H1 (cell line): Measurements from ENCODE around the gene SSR1. TPM values are rescaled to one million over a fixed set of nuclear protein-coding genes. Genes with fewer than 3 reads are reported as not detected.

Experiments
- CTCF ChIA-PET: fragments of 300-600 bp; sonication (Branson Sonifier 250); formaldehyde crosslinking; loops from one replicate; lab custom pipeline; 2021; ENCODE audit not compliant: partially characterized antibody; lab: Charles Lee
- POLR2A ChIA-PET: fragments of 300-600 bp; sonication (Branson Sonifier 250); formaldehyde crosslinking; loops from one replicate; lab custom pipeline; 2021; ENCODE audit warnings: inconsistent platforms; ENCODE audit not compliant: partially characterized antibody; lab: Charles Lee
- DNase-seq, 2 experiments: peaks; one replicate each; pipeline versions ENCODE4 v3.0.0 to v3.0.0-alpha.2; 2010 to 2022; ENCODE audit warnings: low spot score in 2 of 2, low read depth in 1 of 2, mixed read lengths in 1 of 2
- FAIRE-seq: peaks from 2 replicates; lab custom pipeline; 2011; peaks lifted over from hg19 to GRCh38; lab: Jason Lieb, UNC
- H2AFZ ChIP-seq: 2 replicates; pipeline ENCODE4 v1.8.1; 2012; ENCODE audit warnings: low read length, inconsistent platforms
- H2AK5ac ChIP-seq: 2 replicates; pipeline ENCODE4 v1.6.1; 2013; ENCODE audit warnings: low read depth, low read length
- H2BK120ac ChIP-seq: replicated peaks from 2 replicates; pipeline ENCODE3; 2013; ENCODE audit warnings: low read depth, low read length, inconsistent platforms
- H2BK12ac ChIP-seq: 2 replicates; pipeline ENCODE4 v1.6.1; 2013; ENCODE audit warnings: low read depth, low read length
- H2BK15ac ChIP-seq: 2 replicates; pipeline ENCODE4 v1.6.1; 2013; ENCODE audit warnings: low read length
- H2BK20ac ChIP-seq: 2 replicates; pipeline ENCODE4 v1.6.1; 2013; ENCODE audit warnings: low read length
- H2BK5ac ChIP-seq: 2 replicates; pipeline ENCODE4 v1.6.1; 2013; ENCODE audit warnings: low read depth, low read length
- H3K14ac ChIP-seq: 2 replicates; pipeline ENCODE4 v1.6.1; 2013; ENCODE audit warnings: inconsistent platforms; ENCODE audit not compliant: insufficient read length
- H3K18ac ChIP-seq: 2 replicates; pipeline ENCODE4 v1.6.1; 2013; ENCODE audit warnings: low read length; ENCODE audit errors: extremely low read depth
- H3K23ac ChIP-seq: 2 replicates; pipeline ENCODE4 v1.6.1; 2013; ENCODE audit warnings: inconsistent platforms; ENCODE audit not compliant: insufficient read length
- H3K23me2 ChIP-seq: 2 replicates; pipeline ENCODE4 v1.6.1; 2013; ENCODE audit warnings: low read depth, low read length
- H3K27ac ChIP-seq: 2 replicates; pipeline ENCODE4 v1.6.1; 2011; ENCODE audit warnings: low read depth, low read length, inconsistent platforms
- H3K27me3 ChIP-seq, 4 experiments: replicated peaks in 1 of 4; 1 replicate in 1 of 4; 2 replicates in 3 of 4; pipeline versions ENCODE4 v1.6.1 to v1.8.1; 2011 to 2013; ENCODE audit warnings: low read length in 3 of 4, mild to moderate bottlenecking in 3 of 4, inconsistent platforms in 2 of 4, mixed read lengths in 2 of 4, moderate library complexity in 1 of 4; ENCODE audit not compliant: control insufficient read depth in 3 of 4, insufficient read depth in 3 of 4; ENCODE audit errors: extremely low read depth in 1 of 4
- H3K36me3 ChIP-seq, 4 experiments: 2 replicates each; pipeline versions ENCODE4 v1.6.1 to v1.8.1; 2011 to 2013; ENCODE audit warnings: mild to moderate bottlenecking in 4 of 4, low read length in 3 of 4, moderate library complexity in 2 of 4, control low read depth in 1 of 4, inconsistent platforms in 1 of 4; ENCODE audit not compliant: insufficient read depth in 4 of 4, control insufficient read depth in 2 of 4
- H3K4ac ChIP-seq: replicated peaks from 2 replicates; pipeline ENCODE3; 2013; ENCODE audit warnings: low read length, low read depth, mixed read lengths, inconsistent platforms; ENCODE audit not compliant: insufficient read length
- H3K4me1 ChIP-seq, 4 experiments: replicated peaks in 1 of 4; 1 replicate in 1 of 4; 2 replicates in 3 of 4; pipeline versions ENCODE4 v1.6.1 to v1.8.1; 2011 to 2013; ENCODE audit warnings: low read length in 3 of 4, inconsistent platforms in 2 of 4, mixed read lengths in 1 of 4; ENCODE audit not compliant: insufficient read depth in 4 of 4, control insufficient read depth in 3 of 4
- H3K4me2 ChIP-seq, 2 experiments: 2 replicates each; pipeline versions ENCODE4 v1.6.1 to v1.8.1; 2011 to 2013; ENCODE audit warnings: low read depth in 2 of 2, low read length in 2 of 2, control low read depth in 1 of 2, inconsistent platforms in 1 of 2, mild to moderate bottlenecking in 1 of 2; ENCODE audit not compliant: insufficient read depth in 1 of 2
- H3K4me3 ChIP-seq, 4 experiments: fragments of 200-600, 300-600 bp in 1 of 4; sonication (generic), shearing (Covaris generic), sonication (Bioruptor Twin) in 1 of 4; 2 replicates each; pipeline versions ENCODE4 v1.5.1 to v1.8.1; 2011 to 2016; ENCODE audit warnings: low read length in 4 of 4, low read depth in 3 of 4, control low read depth in 2 of 4, inconsistent platforms in 2 of 4, mild to moderate bottlenecking in 2 of 4, mixed read lengths in 1 of 4, moderate library complexity in 1 of 4; ENCODE audit not compliant: insufficient read depth in 2 of 4; ENCODE audit errors: extremely low read depth in 1 of 4
- H3K56ac ChIP-seq: replicated peaks from 2 replicates; pipeline ENCODE3; 2013; ENCODE audit warnings: low read depth, mild to moderate bottlenecking, mixed read lengths, low read length, inconsistent platforms; ENCODE audit not compliant: insufficient read length
- H3K79me1 ChIP-seq: 2 replicates; pipeline ENCODE4 v1.6.1; 2013; ENCODE audit warnings: low read depth, low read length, control low read depth
- H3K79me2 ChIP-seq, 2 experiments: 2 replicates each; pipeline versions ENCODE4 v1.6.1 to v1.8.1; 2012 to 2013; ENCODE audit warnings: low read length in 2 of 2, mild to moderate bottlenecking in 2 of 2, inconsistent platforms in 1 of 2; ENCODE audit not compliant: insufficient read depth in 2 of 2, control insufficient read depth in 1 of 2
- H3K9ac ChIP-seq, 4 experiments: replicated peaks in 1 of 4; 1 replicate in 1 of 4; 2 replicates in 3 of 4; pipeline versions ENCODE4 v1.6.1 to v1.8.1; 2011 to 2013; ENCODE audit warnings: low read depth in 3 of 4, low read length in 3 of 4, control low read depth in 2 of 4, mild to moderate bottlenecking in 2 of 4, moderate library complexity in 2 of 4, inconsistent platforms in 1 of 4; ENCODE audit errors: extremely low read depth in 1 of 4
- H3K9me3 ChIP-seq, 2 experiments: 2 replicates each; pipeline versions ENCODE4 v1.6.1 to v1.8.1; 2012 to 2013; ENCODE audit warnings: mild to moderate bottlenecking in 2 of 2, moderate library complexity in 2 of 2, control low read depth in 1 of 2, inconsistent platforms in 1 of 2, low read depth in 1 of 2, low read length in 1 of 2, mixed read lengths in 1 of 2; ENCODE audit not compliant: insufficient read depth in 2 of 2
- H4K20me1 ChIP-seq, 2 experiments: replicated peaks in 1 of 2; 2 replicates each; pipeline versions ENCODE3 to v1.8.1; 2011 to 2013; ENCODE audit warnings: inconsistent platforms in 2 of 2, low read length in 2 of 2, mild to moderate bottlenecking in 1 of 2; ENCODE audit not compliant: insufficient read depth in 2 of 2, control insufficient read depth in 1 of 2
- H4K5ac ChIP-seq: 2 replicates; pipeline ENCODE4 v1.6.1; 2013; ENCODE audit warnings: low read length, low read depth, mixed read lengths, inconsistent platforms; ENCODE audit not compliant: insufficient read length
- H4K8ac ChIP-seq: 2 replicates; pipeline ENCODE4 v1.8.0; 2013; ENCODE audit warnings: mild to moderate bottlenecking, moderate library complexity, low read length, inconsistent platforms; ENCODE audit not compliant: insufficient read depth; ENCODE audit errors: extremely low read depth
- H4K91ac ChIP-seq: replicated peaks from 2 replicates; pipeline ENCODE3; 2013; ENCODE audit warnings: low read length, mixed read lengths, inconsistent platforms; ENCODE audit not compliant: insufficient read length
- CBX8 ChIP-seq: fragments of 300-800, 300-1000 bp; sonication (generic); IDR thresholded peaks from 2 replicates; pipeline ENCODE4 v1.7.1; 2016; ENCODE audit warnings: low read depth, low read length, borderline replicate concordance
- EP300 ChIP-seq, 2 experiments: IDR thresholded peaks; 1 replicate in 1 of 2; 2 replicates in 1 of 2; pipeline ENCODE4 v1.6.1; 2011 to 2012; ENCODE audit warnings: low read depth in 2 of 2, low read length in 2 of 2, mild to moderate bottlenecking in 2 of 2, borderline replicate concordance in 1 of 2, inconsistent platforms in 1 of 2, moderate library complexity in 1 of 2
- JUN ChIP-seq: IDR thresholded peaks from 2 replicates; pipeline ENCODE4 v1.6.1; 2011; ENCODE audit warnings: low read depth, mild to moderate bottlenecking, improper control_type of control experiment, low read length
- JUND ChIP-seq: IDR thresholded peaks from 2 replicates; pipeline ENCODE4 v1.6.1; 2011; ENCODE audit warnings: mild to moderate bottlenecking, improper control_type of control experiment, low read length
- KDM5A ChIP-seq: fragments of 200-600 bp; IDR thresholded peaks from 2 replicates; pipeline ENCODE4 v1.7.1; 2012; ENCODE audit warnings: mild to moderate bottlenecking, low read length, inconsistent platforms, mixed read lengths
- NRF1 ChIP-seq: IDR thresholded peaks from 2 replicates; pipeline ENCODE4 v1.6.1; 2011; ENCODE audit warnings: mild to moderate bottlenecking, low read depth, low read length, improper control_type of control experiment
- PHF8 ChIP-seq: fragments of 200-600 bp; sonication (generic); conservative IDR thresholded peaks from 2 replicates; pipeline ENCODE4 v1.7.1; 2012; ENCODE audit warnings: low read depth, mild to moderate bottlenecking, inconsistent platforms, low read length, moderate library complexity
- POLR2A ChIP-seq, 2 experiments: IDR thresholded peaks; 1 replicate in 1 of 2; 2 replicates in 1 of 2; pipeline ENCODE4 v1.6.1; 2011; ENCODE audit warnings: low read depth in 2 of 2, low read length in 2 of 2, mild to moderate bottlenecking in 2 of 2; ENCODE audit errors: control extremely low read depth in 1 of 2
- POLR2AphosphoS5 ChIP-seq: IDR thresholded peaks from 2 replicates; pipeline ENCODE4 v1.6.1; 2011; ENCODE audit warnings: low read depth, low read length
- POU5F1 ChIP-seq: IDR thresholded peaks from 2 replicates; pipeline ENCODE4 v1.6.1; 2011; ENCODE audit warnings: low read depth, mild to moderate bottlenecking, low read length, moderate library complexity
- WGBS, 2 experiments: shearing (Covaris generic) in 1 of 2; methylation state at CpG; one replicate each; pipeline versions ENCODE4 v1.1.6 to v1.1.7; 2013 to 2015; ENCODE audit warnings: low lambda C conversion rate in 2 of 2, mixed read lengths in 2 of 2, inconsistent platforms in 1 of 2, low coverage in 1 of 2, missing lambda C conversion rate in 1 of 2; ENCODE audit not compliant: insufficient replicate concordance in 2 of 2, insufficient coverage in 1 of 2, insufficient read length in 1 of 2; ENCODE audit errors: extremely low coverage in 1 of 2, missing lambda C conversion rate in 1 of 2; 5-methylcytosine and 5-hydroxymethylcytosine counted together
- polyA plus RNA-seq, 7 experiments: library from polyadenylated mRNA; depleted of rRNA in 3 of 7; stranded (reverse) in 5 of 7; unstranded in 2 of 7; fragments of >200 nt in 5 of 7; fragments of 200-250 nt in 2 of 7; gene quantifications; 1 replicate in 5 of 7; 2 replicates in 1 of 7; 4 replicates in 1 of 7; pipeline versions ENCODE4 v1.2.1 to v1.2.3, GENCODE V29; 2011 to 2013; ENCODE audit warnings: missing spikeins in 2 of 7, mixed read lengths in 2 of 7
- total RNA-seq: library from RNA; stranded (reverse); fragmentation: NEBNext Ultra II Directional; extraction: Animal tissue kit (Norgen Biotek cat#: 25700); gene quantifications from 2 replicates; pipeline ENCODE4 v1.2.1, GENCODE V29; 2021
- TF ChIP-seq, protein P1 (sequence below), 3 experiments: IDR thresholded peaks; 1 replicate in 2 of 3; 2 replicates in 1 of 3; pipeline versions ENCODE4 v1.5.1 to v1.6.1; 2011; ENCODE audit warnings: low read length in 3 of 3, mild to moderate bottlenecking in 3 of 3, inconsistent platforms in 2 of 3, low read depth in 1 of 3, moderate library complexity in 1 of 3; ENCODE audit not compliant: insufficient read depth in 1 of 3; ENCODE audit errors: control extremely low read depth in 1 of 3

The SSR1 gene
- total and polyA plus RNA-seq, 2 of the 8 experiments (the other 6 are each of a cell fraction or from before 2014, with no cell fraction given): 26.6 to 117 TPM

DNA sequence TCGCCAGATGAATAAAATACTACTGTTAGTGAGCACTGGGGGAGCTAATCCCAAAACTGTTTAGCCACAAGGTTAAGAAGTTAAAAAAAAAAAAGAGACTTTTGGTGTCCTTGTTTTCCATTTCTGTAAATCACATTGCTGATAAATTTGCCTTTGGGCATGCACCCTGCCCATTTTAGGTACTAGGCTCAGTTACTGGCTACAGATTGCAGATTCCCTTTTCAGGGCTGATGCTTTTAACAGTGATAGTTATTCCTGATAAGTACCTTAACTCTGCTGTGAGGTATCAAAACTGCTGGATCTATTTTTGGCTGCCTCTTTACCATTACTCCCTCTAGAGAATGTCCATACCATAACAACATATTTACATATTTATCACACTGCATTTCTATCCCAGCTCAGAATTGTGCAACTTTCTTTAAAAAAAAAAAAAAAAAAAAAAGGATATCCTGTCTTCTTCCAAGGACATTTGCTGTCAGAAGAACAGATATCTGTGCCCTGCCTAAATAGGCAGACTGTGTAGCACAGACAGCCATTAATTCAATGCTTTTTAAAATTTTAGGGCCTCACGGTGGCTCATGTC, 94.5 kb downstream of the SSR1 start:
- Histone ChIP-seq H4K20me1 (no peaks in the 10 kb centered on the region), H3K4ac (no peak overlapping the region), H4K8ac (no peak overlapping the region), H3K14ac (no peak overlapping the region), H3K23me2 (no peaks in the 10 kb centered on the region), H3K23ac (no peak overlapping the region), H3K18ac (no peak overlapping the region), H3K36me3 (peaks cover 0 to under 1% (median 0%) of the 10 kb centered on the region in 4 experiments; a peak in 2 of 8 replicates), H3K9me3 (no peaks in the 10 kb centered on the region), H4K91ac (no peak overlapping the region), H2BK15ac (no peak overlapping the region), H2AFZ (no peak overlapping the region), H2BK12ac (no peak overlapping the region), H3K27me3 (no peaks in the 10 kb centered on the region), H3K27ac (no peak overlapping the region), H2BK120ac (no peak overlapping the region), H3K56ac (no peak overlapping the region), H3K79me2 (no peaks in the 10 kb centered on the region), H3K4me3 (no peak overlapping the region), H4K5ac (no peak overlapping the region), H2BK5ac (no peak overlapping the region), H3K79me1 (no peaks in the 10 kb centered on the region), H3K9ac (no peak overlapping the region), H3K4me2 (no peak overlapping the region), H3K4me1 (peaks cover 0 to 7% (median 3%) of the 10 kb centered on the region in 4 experiments; a peak in 3 of 7 replicates), H2AK5ac (no peak overlapping the region), H2BK20ac (no peak overlapping the region)
- DNase-seq: no peak
- 85% methylated on average over 2 of the region's 2 CpGs; no CpG with 5 or more reads in 1 of the 2 experiments for WGBS, 2 experiments
- ChIA-PET CTCF (interaction anchor here (1.1 to 1.6 kb wide), 7 partner anchors 15 to 46 kb away, joined by 3 to 5 read pairs (median 3); no protein-coding TSS in a partner anchor), POLR2A (interaction anchor here (1.4 kb wide), 1 partner anchor 11 kb away, joined by 3 read pairs; no protein-coding TSS in a partner anchor)
- no peak for FAIRE-seq
- TF ChIP-seq PHF8 (no peak), NRF1 (no peak), JUN (no peak), CBX8 (no peak), JUND (no peak), POU5F1 (no peak), EP300 (IDR thresholded peaks at IDR 0.05; ENCODE audit: borderline replicate concordance in 1 of 2, low read depth in 2 of 2, low read length in 2 of 2) (no peak), POLR2AphosphoS5 (no peak), KDM5A (no peak), POLR2A (IDR thresholded peaks at IDR 0.05; ENCODE audit: control extremely low read depth in 1 of 2, low read depth in 2 of 2, low read length in 2 of 2) (no peak)
- TF ChIP-seq, protein P1, sequence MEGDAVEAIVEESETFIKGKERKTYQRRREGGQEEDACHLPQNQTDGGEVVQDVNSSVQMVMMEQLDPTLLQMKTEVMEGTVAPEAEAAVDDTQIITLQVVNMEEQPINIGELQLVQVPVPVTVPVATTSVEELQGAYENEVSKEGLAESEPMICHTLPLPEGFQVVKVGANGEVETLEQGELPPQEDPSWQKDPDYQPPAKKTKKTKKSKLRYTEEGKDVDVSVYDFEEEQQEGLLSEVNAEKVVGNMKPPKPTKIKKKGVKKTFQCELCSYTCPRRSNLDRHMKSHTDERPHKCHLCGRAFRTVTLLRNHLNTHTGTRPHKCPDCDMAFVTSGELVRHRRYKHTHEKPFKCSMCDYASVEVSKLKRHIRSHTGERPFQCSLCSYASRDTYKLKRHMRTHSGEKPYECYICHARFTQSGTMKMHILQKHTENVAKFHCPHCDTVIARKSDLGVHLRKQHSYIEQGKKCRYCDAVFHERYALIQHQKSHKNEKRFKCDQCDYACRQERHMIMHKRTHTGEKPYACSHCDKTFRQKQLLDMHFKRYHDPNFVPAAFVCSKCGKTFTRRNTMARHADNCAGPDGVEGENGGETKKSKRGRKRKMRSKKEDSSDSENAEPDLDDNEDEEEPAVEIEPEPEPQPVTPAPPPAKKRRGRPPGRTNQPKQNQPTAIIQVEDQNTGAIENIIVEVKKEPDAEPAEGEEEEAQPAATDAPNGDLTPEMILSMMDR (IDR thresholded peaks at IDR 0.05; ENCODE audit: control extremely low read depth in 1 of 3, insufficient read depth in 1 of 3, low read depth in 1 of 3, low read length in 3 of 3): no peak
